Upper lobe of right lung (tissue), 1 donor: Measurements from ENCODE around the gene MYO5B. TPM values are rescaled to one million over a fixed set of nuclear protein-coding genes. Genes with fewer than 3 reads are reported as not detected.

Experiments
- ATAC-seq: fragments of 200-7000 bp; cut with Tn5 transposase; one replicate; pipeline ENCODE4 v1.9.1; 2020; ENCODE audit warnings: mild to moderate bottlenecking, moderate library complexity
- DNase-seq: peaks from one replicate; pipeline ENCODE4 v3.0.0-alpha.2; 2020
- H3K27ac ChIP-seq: fragments of 200-600 bp; one replicate; pipeline ENCODE4 v1.8.0; 2022
- H3K27me3 ChIP-seq: fragments of 200-600 bp; one replicate; pipeline ENCODE4 v1.8.0; 2022; ENCODE audit warnings: mild to moderate bottlenecking
- H3K36me3 ChIP-seq: fragments of 200-600 bp; one replicate; pipeline ENCODE4 v1.8.0; 2022
- H3K4me1 ChIP-seq: fragments of 200-600 bp; one replicate; pipeline ENCODE4 v1.8.0; 2022
- H3K4me3 ChIP-seq: fragments of 200-600 bp; one replicate; pipeline ENCODE4 v1.8.0; 2022; ENCODE audit warnings: mild to moderate bottlenecking
- H3K9me3 ChIP-seq: fragments of 200-600 bp; one replicate; pipeline ENCODE4 v1.8.0; 2022
- CTCF ChIP-seq: fragments of 200-600 bp; IDR thresholded peaks from one replicate; pipeline ENCODE4 v1.8.0; 2022; ENCODE audit warnings: antibody characterized with exemption
- intact Hi-C: fragments of 100-400 bp; cut with DNase I; formaldehyde crosslinking; loops from one replicate; pipeline ENCODE4 v1.11.0; 2022
- total RNA-seq: library from RNA; stranded (reverse); fragmentation: NEBNext Ultra II Directional; extraction: Animal tissue kit (Norgen Biotek cat#: 25700); gene quantifications from one replicate; pipeline ENCODE4 v1.2.1, GENCODE V29; 2021
- donor health status: DM: no; HTN: yes; CAD: no; lungs with severe emphysema.

Gene MYO5B
- total RNA-seq, 1 donor from 2014 or later: 31.6 TPM

- no peak for TF ChIP-seq CTCF
- intact Hi-C loops: no loop called here
- H3K36me3 ChIP-seq: no peaks in the 10 kb centered on the region
- no peaks in the 10 kb centered on the region for H3K9me3 ChIP-seq
- no peak for DNase-seq
- H3K27ac ChIP-seq: no peak overlapping the region
- no peaks in the 10 kb centered on the region for H3K27me3 ChIP-seq
- no peak for ATAC-seq
- H3K4me3 ChIP-seq: no peak overlapping the region
- H3K4me1 ChIP-seq: no peaks in the 10 kb centered on the region
Measured at GRCh38 chr18:50144540-50144939, 50.4 kb downstream of the MYO5B start.

GRCh38 chr18:50143886-50144285 lies 51.1 kb downstream of the MYO5B start:
- no peak for DNase-seq
- Histone ChIP-seq H3K9me3 (no peaks in the 10 kb centered on the region), H3K4me3 (no peak overlapping the region), H3K36me3 (no peaks in the 10 kb centered on the region), H3K27me3 (no peaks in the 10 kb centered on the region), H3K27ac (no peak overlapping the region), H3K4me1 (no peaks in the 10 kb centered on the region)
- peak; percentile 26 for ATAC-seq
- intact Hi-C loops: no loop called here
- TF ChIP-seq CTCF: no peak

- no peaks in the 10 kb centered on the region for H3K9me3 ChIP-seq
- H3K27ac ChIP-seq: no peak overlapping the region
- no peak for TF ChIP-seq CTCF
- intact Hi-C loops: no loop called here
- ATAC-seq (no peak), DNase-seq (no peak)
- H3K4me3 ChIP-seq: no peak overlapping the region
- no peaks in the 10 kb centered on the region for H3K36me3 ChIP-seq
- H3K4me1 ChIP-seq: peaks cover 3% of the 10 kb centered on the region
- no peaks in the 10 kb centered on the region for H3K27me3 ChIP-seq
Measured at GRCh38 chr18:50143294-50143693, 51.7 kb downstream of the MYO5B start.

- intact Hi-C loops: no loop called here
- Histone ChIP-seq H3K9me3 (no peaks in the 10 kb centered on the region), H3K4me3 (no peak overlapping the region), H3K36me3 (no peaks in the 10 kb centered on the region), H3K27ac (no peak overlapping the region), H3K4me1 (peaks cover 3% of the 10 kb centered on the region), H3K27me3 (no peaks in the 10 kb centered on the region)
- TF ChIP-seq CTCF: no peak
- no peak for DNase-seq
- ATAC-seq: no peak
Measured at GRCh38 chr18:50142441-50143120, 52.4 kb downstream of the MYO5B start.

- DNase-seq (no peak), ATAC-seq (peak; percentile 40)
- no peak for TF ChIP-seq CTCF
- no peak overlapping the region for H3K4me3 ChIP-seq
- peaks cover 3% of the 10 kb centered on the region for H3K4me1 ChIP-seq
- no peaks in the 10 kb centered on the region for H3K36me3 ChIP-seq
- no peaks in the 10 kb centered on the region for H3K9me3 ChIP-seq
- no peaks in the 10 kb centered on the region for H3K27me3 ChIP-seq
- H3K27ac ChIP-seq: no peak overlapping the region
- intact Hi-C loops: no loop called here
Measured at GRCh38 chr18:50138181-50139064, 56.5 kb downstream of the MYO5B start.
